CD4-positive, alpha-beta T cell treated with Interleukin-21 for 1 hour (primary cell): ENCODE results near the gene TRPT1.

Experiments used
- DNase-seq: peaks from one replicate; pipeline ENCODE4 v3.0.0-alpha.2; 2020

TRPT1 gene

GRCh38 chr11:64229090-64229743 lies 3.2 kb upstream of the TRPT1 start:
- DNase-seq, result no peak

- DNase-seq, result no peak
These were observed 1.5 kb upstream of the TRPT1 start for GRCh38 chr11:64227405-64227956.

GRCh38 chr11:64226507-64227051 lies 593 bp upstream of the TRPT1 start:
- DNase-seq, result peak; percentile 75

- no peak for DNase-seq
These were observed 937 bp downstream of the TRPT1 start for GRCh38 chr11:64224891-64225607.

GRCh38 chr11:64224151-64224890 lies 1.7 kb downstream of the TRPT1 start:
- no peak for DNase-seq

GRCh38 chr11:64223001-64223651 lies 2.9 kb downstream of the TRPT1 start:
- no peak for DNase-seq

- DNase-seq, result no peak
These were observed 3.4 kb downstream of the TRPT1 start for GRCh38 chr11:64222651-64223000.

GRCh38 chr11:64220798-64221197 lies 5.2 kb downstream of the TRPT1 start:
- no peak for DNase-seq

GRCh38 chr11:64220271-64220670 lies 5.7 kb downstream of the TRPT1 start:
- DNase-seq, result no peak

- no peak for DNase-seq
These were observed 6.2 kb downstream of the TRPT1 start for GRCh38 chr11:64219755-64220154.

- no peak for DNase-seq
These were observed 6.7 kb downstream of the TRPT1 start for GRCh38 chr11:64219354-64219684.

GRCh38 chr11:64218628-64219353 lies 7.2 kb downstream of the TRPT1 start:
- no peak for DNase-seq

- DNase-seq, result no peak
These were observed 9.1 kb downstream of the TRPT1 start for GRCh38 chr11:64216879-64217278.

GRCh38 chr11:64211181-64211872 lies 14.7 kb downstream of the TRPT1 start:
- no peak for DNase-seq

GRCh38 chr11:64210301-64211020 lies 15.5 kb downstream of the TRPT1 start:
- DNase-seq, result no peak

GRCh38 chr11:64209563-64209843 lies 16.5 kb downstream of the TRPT1 start:
- no peak for DNase-seq

GRCh38 chr11:64208796-64209562 lies 17.0 kb downstream of the TRPT1 start:
- no peak for DNase-seq

GRCh38 chr11:64208086-64208795 lies 17.7 kb downstream of the TRPT1 start:
- DNase-seq, result no peak

- peak; percentile 81 for DNase-seq
These were observed 18.5 kb downstream of the TRPT1 start for GRCh38 chr11:64207256-64208085.
